Upper lobe of left lung (tissue), 4 donors: ENCODE results near the gene PFDN5.

Source experiments
- POLR2A ChIP-seq, 4 donors: fragments of 450-650 bp; IDR thresholded peaks; one replicate each; pipeline ENCODE4 v1.5.1; 2016 to 2017; ENCODE audit warnings: antibody characterized with exemption in 4 of 4, mild to moderate bottlenecking in 2 of 4
- TF ChIP-seq, protein P1 (sequence below), 6 experiments: fragments of 450-650 bp in 4 of 6; fragments of 200-600 bp in 2 of 6; sonication (generic) in 2 of 6; IDR thresholded peaks; one replicate each; pipeline ENCODE4 v1.5.1; 2016 to 2019; ENCODE audit warnings: antibody characterized with exemption in 6 of 6

DNA sequence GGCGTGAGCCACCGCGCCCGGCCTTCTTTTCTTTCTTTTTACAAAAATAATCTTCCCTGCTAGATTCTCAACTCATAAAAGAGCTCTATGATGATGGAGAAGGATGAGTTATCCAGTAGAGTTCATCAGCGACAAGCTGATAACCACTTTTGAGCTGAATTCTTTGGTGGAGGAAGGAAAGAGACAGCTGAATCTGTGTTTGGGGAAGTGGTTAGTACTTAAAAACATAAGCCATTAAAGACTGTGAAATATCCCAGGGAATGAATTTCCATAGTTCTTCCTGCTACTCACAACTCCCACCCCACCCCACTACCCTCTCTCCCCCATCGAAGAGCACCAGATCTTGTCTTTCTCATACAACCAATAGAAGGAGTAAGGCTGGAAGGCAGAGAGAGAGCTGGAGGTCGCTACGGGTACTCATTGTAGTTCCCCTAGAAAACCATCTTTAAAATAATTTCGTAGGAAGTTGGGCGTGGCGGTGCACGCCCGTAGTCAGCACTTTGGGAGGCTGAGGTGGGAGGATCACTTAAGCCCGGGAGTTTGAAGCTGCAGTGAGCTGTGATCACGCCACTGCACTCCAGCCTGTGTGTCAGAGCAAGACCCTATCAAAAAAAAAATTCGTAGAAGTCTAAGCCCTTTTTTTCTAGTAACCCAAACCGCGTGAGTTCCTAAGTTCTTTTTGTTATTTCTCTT, 27.9 kb upstream of the PFDN5 start:
- TF ChIP-seq, protein P1, sequence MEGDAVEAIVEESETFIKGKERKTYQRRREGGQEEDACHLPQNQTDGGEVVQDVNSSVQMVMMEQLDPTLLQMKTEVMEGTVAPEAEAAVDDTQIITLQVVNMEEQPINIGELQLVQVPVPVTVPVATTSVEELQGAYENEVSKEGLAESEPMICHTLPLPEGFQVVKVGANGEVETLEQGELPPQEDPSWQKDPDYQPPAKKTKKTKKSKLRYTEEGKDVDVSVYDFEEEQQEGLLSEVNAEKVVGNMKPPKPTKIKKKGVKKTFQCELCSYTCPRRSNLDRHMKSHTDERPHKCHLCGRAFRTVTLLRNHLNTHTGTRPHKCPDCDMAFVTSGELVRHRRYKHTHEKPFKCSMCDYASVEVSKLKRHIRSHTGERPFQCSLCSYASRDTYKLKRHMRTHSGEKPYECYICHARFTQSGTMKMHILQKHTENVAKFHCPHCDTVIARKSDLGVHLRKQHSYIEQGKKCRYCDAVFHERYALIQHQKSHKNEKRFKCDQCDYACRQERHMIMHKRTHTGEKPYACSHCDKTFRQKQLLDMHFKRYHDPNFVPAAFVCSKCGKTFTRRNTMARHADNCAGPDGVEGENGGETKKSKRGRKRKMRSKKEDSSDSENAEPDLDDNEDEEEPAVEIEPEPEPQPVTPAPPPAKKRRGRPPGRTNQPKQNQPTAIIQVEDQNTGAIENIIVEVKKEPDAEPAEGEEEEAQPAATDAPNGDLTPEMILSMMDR (IDR thresholded peaks at IDR 0.05): no peak
- TF ChIP-seq POLR2A (IDR thresholded peaks at IDR 0.05): no peak
